Erythroblast (primary cell): Measurements from ENCODE around the gene SLC38A5.

Experiments
- DNase-seq, 2 experiments: peaks; one replicate each; lab custom pipeline; 2025; lab: John Stamatoyannopoulos, UW
- GATA1 ChIP-seq: IDR thresholded peaks from 2 replicates; pipeline ENCODE4 v1.6.1; 2011; ENCODE audit warnings: low read depth, mild to moderate bottlenecking, control low read depth, low read length, moderate library complexity
- POLR2A ChIP-seq: IDR thresholded peaks from 2 replicates; pipeline ENCODE4 v1.6.1; 2011; ENCODE audit warnings: mild to moderate bottlenecking, low read length

The SLC38A5 gene

GRCh38 chrX:48505481-48505880 is 35.4 kb upstream of the SLC38A5 start:
- TF ChIP-seq GATA1 = no peak
- TF ChIP-seq POLR2A = no peak

GRCh38 chrX:48504261-48504660 is 34.2 kb upstream of the SLC38A5 start:
- no peak for TF ChIP-seq POLR2A
- no peak for TF ChIP-seq GATA1
- no peak for DNase-seq

More at GRCh38 chrX:48505481-48505880, 35.4 kb upstream of the SLC38A5 start:
- DNase-seq = no peak

GRCh38 chrX:48498374-48498809 is 28.3 kb upstream of the SLC38A5 start:
- TF ChIP-seq GATA1 = no peak
- TF ChIP-seq POLR2A = no peak
- DNase-seq = peak in 1 of 2 experiments; percentile 2

GRCh38 chrX:48497871-48498270 is 27.8 kb upstream of the SLC38A5 start:
- TF ChIP-seq POLR2A (no peak), GATA1 (no peak)
- no peak for DNase-seq

- no peak for DNase-seq
- TF ChIP-seq POLR2A (no peak), GATA1 (no peak)
Measured at GRCh38 chrX:48496660-48497059, 26.6 kb upstream of the SLC38A5 start.

GRCh38 chrX:48493890-48494364 is 23.9 kb upstream of the SLC38A5 start:
- DNase-seq = peak; percentile 34 to 43
- TF ChIP-seq GATA1 (no peak), POLR2A (no peak)

GRCh38 chrX:48492293-48492910 is 22.3 kb upstream of the SLC38A5 start:
- no peak for DNase-seq
- TF ChIP-seq POLR2A = no peak
- no peak for TF ChIP-seq GATA1

- no peak for DNase-seq
- TF ChIP-seq POLR2A (no peak), GATA1 (no peak)
Measured at GRCh38 chrX:48491809-48492208, 21.7 kb upstream of the SLC38A5 start.

GRCh38 chrX:48490661-48491060 is 20.6 kb upstream of the SLC38A5 start:
- no peak for DNase-seq

GRCh38 chrX:48489892-48490291 is 19.8 kb upstream of the SLC38A5 start:
- TF ChIP-seq GATA1 (no peak), POLR2A (no peak)
- DNase-seq = no peak

More at GRCh38 chrX:48490661-48491060, 20.6 kb upstream of the SLC38A5 start:
- no peak for TF ChIP-seq POLR2A
- TF ChIP-seq GATA1 = no peak

GRCh38 chrX:48489296-48489695 is 19.2 kb upstream of the SLC38A5 start:
- no peak for DNase-seq
- TF ChIP-seq GATA1 (no peak), POLR2A (no peak)

GRCh38 chrX:48488034-48488433 is 18.0 kb upstream of the SLC38A5 start:
- no peak for TF ChIP-seq POLR2A
- TF ChIP-seq GATA1 = no peak
- DNase-seq = no peak

GRCh38 chrX:48487362-48487798 is 17.3 kb upstream of the SLC38A5 start:
- TF ChIP-seq POLR2A (no peak), GATA1 (no peak)
- peak; percentile 2 to 12 for DNase-seq

- TF ChIP-seq POLR2A = no peak
- TF ChIP-seq GATA1 = no peak
- DNase-seq = no peak
Measured at GRCh38 chrX:48482526-48482925, 12.5 kb upstream of the SLC38A5 start.

GRCh38 chrX:48480583-48480982 is 10.5 kb upstream of the SLC38A5 start:
- no peak for DNase-seq
- no peak for TF ChIP-seq POLR2A
- no peak for TF ChIP-seq GATA1
